Stomach (tissue), 9 donors: ENCODE results near the gene CNOT1. TPM values are rescaled to one million over a fixed set of nuclear protein-coding genes. Genes with fewer than 3 reads are reported as not detected.

ENCODE experiments used
- DNase-seq, 2 donors: peaks; one replicate each; pipeline versions ENCODE4 v3.0.0 to v3.0.0-alpha.2; 2013 to 2019
- H3K27ac ChIP-seq, 5 donors: fragments of 200-600 bp in 4 of 5; sonication (generic) in 4 of 5; one replicate each; pipeline ENCODE4 v1.5.1; 2013 to 2019; ENCODE audit warnings: mild to moderate bottlenecking in 1 of 5, moderate library complexity in 1 of 5
- H3K27me3 ChIP-seq, 3 donors: fragments of 200-600 bp; sonication (generic); one replicate each; pipeline ENCODE4 v1.5.1; 2017 to 2019; ENCODE audit warnings: mixed run types in 1 of 3
- H3K36me3 ChIP-seq, 4 donors: fragments of 200-600 bp; sonication (generic); 1 replicate in 3 of 4; 2 replicates in 1 of 4; pipeline ENCODE4 v1.5.1; 2016 to 2019
- H3K4me1 ChIP-seq, 4 donors: fragments of 200-600 bp; sonication (generic); one replicate each; pipeline ENCODE4 v1.5.1; 2016 to 2019
- H3K4me3 ChIP-seq, 4 donors: fragments of 200-600 bp; sonication (generic) in 3 of 4; one replicate each; pipeline ENCODE4 v1.5.1; 2016 to 2019; ENCODE audit warnings: mild to moderate bottlenecking in 1 of 4
- H3K9me3 ChIP-seq, 4 donors: fragments of 200-600 bp; sonication (generic); one replicate each; pipeline ENCODE4 v1.5.1; 2016 to 2019
- EP300 ChIP-seq: sonication (generic); formaldehyde crosslinking; IDR thresholded peaks from one replicate; pipeline ENCODE4 v1.6.1; 2017; ENCODE audit warnings: antibody characterized with exemption
- POLR2A ChIP-seq, 4 donors: fragments of 450-650 bp; IDR thresholded peaks; one replicate each; pipeline ENCODE4 v1.6.1; 2016; ENCODE audit warnings: antibody characterized with exemption in 4 of 4, control low read depth in 2 of 4, mild to moderate bottlenecking in 1 of 4, moderate library complexity in 1 of 4
- POLR2AphosphoS5 ChIP-seq, 3 donors: sonication (generic); formaldehyde crosslinking; IDR thresholded peaks; one replicate each; pipeline ENCODE4 v1.6.1; 2016; ENCODE audit warnings: antibody characterized with exemption in 3 of 3
- WGBS, 5 donors: extraction: QIAGEN DNeasy Blood & Tissue Kit in 3 of 5; methylation state at CpG; one replicate each; pipeline versions ENCODE4 v1.1.5 to v1.1.7; 2013 to 2018; 5-methylcytosine and 5-hydroxymethylcytosine counted together
- intact Hi-C: fragments of 100-400 bp; cut with DNase I; formaldehyde crosslinking; loops from one replicate; pipeline ENCODE4 v1.15.1; 2023; ENCODE audit warnings: low total_unique reads
- polyA plus RNA-seq, 3 donors: library from polyadenylated mRNA; stranded (reverse); fragments of 200-250 nt; gene quantifications; one replicate each; pipeline ENCODE4 v1.2.3, GENCODE V29; 2013
- total RNA-seq, 5 donors: library from RNA; depleted of rRNA; stranded (reverse); fragments of >200 nt; gene quantifications; one replicate each; pipeline versions ENCODE4 v1.1.0 to v1.2.3, GENCODE V29; 2014 to 2016
- TF ChIP-seq, protein P1 (sequence below), 7 experiments: fragments of 450-650 bp in 4 of 7; fragments of 200-600 bp in 3 of 7; sonication (generic) in 3 of 7; IDR thresholded peaks; one replicate each; pipeline ENCODE4 v1.5.1; 2016 to 2019; ENCODE audit warnings: antibody characterized with exemption in 7 of 7, control low read depth in 2 of 7, mild to moderate bottlenecking in 1 of 7
- donor health status: healthy with polysubstance abuse.
- donor health status: Bipolar disorder and iron deficiency.
- donor health status: healthy.

CNOT1 gene
- total and polyA plus RNA-seq, 8 donors, result 39.9 to 282 (median 136) TPM

DNA sequence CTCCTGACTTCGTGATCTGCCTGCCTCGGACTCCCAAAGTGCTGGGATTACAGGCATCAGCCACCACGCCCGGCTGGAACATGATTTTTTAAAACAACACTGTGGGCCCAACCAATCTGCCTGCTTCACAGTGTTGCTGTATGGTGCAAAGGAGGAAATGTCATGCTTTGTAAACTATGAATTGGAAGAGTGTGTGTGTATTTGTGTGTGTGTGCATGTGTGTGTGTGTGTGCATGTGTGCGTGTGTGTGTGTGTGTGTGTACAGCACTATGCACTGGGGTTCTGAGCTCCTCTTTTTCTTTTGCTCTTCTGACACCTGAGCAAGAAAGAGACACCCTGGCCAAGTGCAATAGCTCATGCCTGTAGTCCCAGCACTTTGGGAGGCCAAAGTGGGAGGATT is 14.5 kb upstream of the CNOT1 start:
- WGBS, 5 donors, result 67 to 87% (median 78%) methylated on average over 5 of the region's 5 CpGs
- H3K9me3 ChIP-seq, result no peaks in the 10 kb centered on the region
- H3K36me3 ChIP-seq, result no peaks in the 10 kb centered on the region
- no peak for DNase-seq
- intact Hi-C loops, result loop anchor here (10.0 kb wide), 1 partner anchor 139 kb away; the partner anchor contains the start of gene NDRG4
- no peaks in the 10 kb centered on the region for H3K4me1 ChIP-seq
- TF ChIP-seq POLR2AphosphoS5 (IDR thresholded peaks at IDR 0.05) (no peak), POLR2A (IDR thresholded peaks at IDR 0.05) (no peak), EP300 (no peak)
- TF ChIP-seq, protein P1, sequence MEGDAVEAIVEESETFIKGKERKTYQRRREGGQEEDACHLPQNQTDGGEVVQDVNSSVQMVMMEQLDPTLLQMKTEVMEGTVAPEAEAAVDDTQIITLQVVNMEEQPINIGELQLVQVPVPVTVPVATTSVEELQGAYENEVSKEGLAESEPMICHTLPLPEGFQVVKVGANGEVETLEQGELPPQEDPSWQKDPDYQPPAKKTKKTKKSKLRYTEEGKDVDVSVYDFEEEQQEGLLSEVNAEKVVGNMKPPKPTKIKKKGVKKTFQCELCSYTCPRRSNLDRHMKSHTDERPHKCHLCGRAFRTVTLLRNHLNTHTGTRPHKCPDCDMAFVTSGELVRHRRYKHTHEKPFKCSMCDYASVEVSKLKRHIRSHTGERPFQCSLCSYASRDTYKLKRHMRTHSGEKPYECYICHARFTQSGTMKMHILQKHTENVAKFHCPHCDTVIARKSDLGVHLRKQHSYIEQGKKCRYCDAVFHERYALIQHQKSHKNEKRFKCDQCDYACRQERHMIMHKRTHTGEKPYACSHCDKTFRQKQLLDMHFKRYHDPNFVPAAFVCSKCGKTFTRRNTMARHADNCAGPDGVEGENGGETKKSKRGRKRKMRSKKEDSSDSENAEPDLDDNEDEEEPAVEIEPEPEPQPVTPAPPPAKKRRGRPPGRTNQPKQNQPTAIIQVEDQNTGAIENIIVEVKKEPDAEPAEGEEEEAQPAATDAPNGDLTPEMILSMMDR (IDR thresholded peaks at IDR 0.05), result no peak
- H3K27me3 ChIP-seq, result no peaks in the 10 kb centered on the region
- H3K27ac ChIP-seq, result no peak overlapping the region
- no peak overlapping the region for H3K4me3 ChIP-seq

DNA sequence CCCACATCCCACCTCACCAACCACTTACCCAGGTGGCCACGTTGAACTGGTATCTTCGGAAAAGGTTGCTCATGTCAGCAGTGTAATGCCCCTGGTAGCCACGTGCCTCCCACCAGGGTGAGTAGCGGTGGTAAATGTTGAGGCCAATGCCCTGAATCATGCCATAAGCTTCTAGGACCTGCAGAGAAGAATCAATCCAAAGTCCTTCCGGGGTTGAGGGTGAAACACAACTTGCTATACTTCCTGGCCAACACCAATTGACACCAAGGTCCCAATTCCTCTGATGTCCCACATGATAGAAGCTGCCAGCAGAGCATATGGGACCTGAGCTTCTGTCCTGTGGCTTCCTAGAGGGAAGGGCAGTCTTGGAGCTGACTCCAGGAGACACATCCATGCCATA is 11.3 kb upstream of the CNOT1 start:
- DNase-seq, result no peak
- no peaks in the 10 kb centered on the region for H3K9me3 ChIP-seq
- intact Hi-C loops, result loop anchor here (10.0 kb wide), 1 partner anchor 136 kb away; the partner anchor contains the start of gene NDRG4
- TF ChIP-seq, protein P1 (IDR thresholded peaks at IDR 0.05), result no peak
- no peak for TF ChIP-seq POLR2AphosphoS5 (IDR thresholded peaks at IDR 0.05)
- TF ChIP-seq EP300, result no peak
- no peak for TF ChIP-seq POLR2A (IDR thresholded peaks at IDR 0.05)
- H3K4me3 ChIP-seq, result no peak overlapping the region
- no peaks in the 10 kb centered on the region for H3K27me3 ChIP-seq
- no peak overlapping the region for H3K27ac ChIP-seq
- H3K4me1 ChIP-seq, result peaks cover 0 to 4% (median 0%) of the 10 kb centered on the region in 4 donors
- 84 to 94% (median 89%) methylated on average over 5 of the region's 5 CpGs; no CpG with 5 or more reads in 1 of the 5 donors for WGBS, 5 donors
- H3K36me3 ChIP-seq, result no peaks in the 10 kb centered on the region

DNA sequence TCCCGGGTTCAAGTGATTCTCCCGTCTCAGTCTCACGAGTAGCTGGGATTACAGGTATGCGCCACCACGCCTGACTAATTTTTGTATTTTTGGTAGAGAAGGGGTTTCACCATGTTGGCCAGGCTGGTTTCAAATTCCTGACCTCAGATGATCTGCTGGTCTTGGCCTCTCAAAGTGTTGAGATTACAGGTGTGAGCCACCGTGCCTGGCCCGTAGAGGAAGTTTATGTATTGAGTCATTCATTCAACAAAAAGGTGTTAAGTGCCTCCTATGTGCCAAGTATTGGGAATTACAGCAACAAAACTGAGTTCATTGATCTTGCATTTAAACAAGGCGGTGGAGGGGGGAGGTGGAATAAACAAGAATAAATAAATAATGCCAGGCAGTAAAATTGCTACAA is 10.2 kb upstream of the CNOT1 start:
- DNase-seq, result no peak
- Histone ChIP-seq H3K4me1 (peaks cover 0 to 4% (median 0%) of the 10 kb centered on the region in 4 donors), H3K9me3 (no peaks in the 10 kb centered on the region), H3K36me3 (no peaks in the 10 kb centered on the region), H3K27me3 (no peaks in the 10 kb centered on the region), H3K27ac (no peak overlapping the region), H3K4me3 (no peak overlapping the region)
- WGBS, 5 donors, result 73 to 94% (median 79%) methylated on average over 5 to 8 of the region's 8 CpGs
- intact Hi-C loops, result loop anchor here (10.0 kb wide), 1 partner anchor 135 kb away; the partner anchor contains the start of gene NDRG4
- TF ChIP-seq POLR2AphosphoS5 (IDR thresholded peaks at IDR 0.05) (no peak), POLR2A (IDR thresholded peaks at IDR 0.05) (no peak), EP300 (no peak)
- TF ChIP-seq, protein P1 (IDR thresholded peaks at IDR 0.05), result no peak

DNA sequence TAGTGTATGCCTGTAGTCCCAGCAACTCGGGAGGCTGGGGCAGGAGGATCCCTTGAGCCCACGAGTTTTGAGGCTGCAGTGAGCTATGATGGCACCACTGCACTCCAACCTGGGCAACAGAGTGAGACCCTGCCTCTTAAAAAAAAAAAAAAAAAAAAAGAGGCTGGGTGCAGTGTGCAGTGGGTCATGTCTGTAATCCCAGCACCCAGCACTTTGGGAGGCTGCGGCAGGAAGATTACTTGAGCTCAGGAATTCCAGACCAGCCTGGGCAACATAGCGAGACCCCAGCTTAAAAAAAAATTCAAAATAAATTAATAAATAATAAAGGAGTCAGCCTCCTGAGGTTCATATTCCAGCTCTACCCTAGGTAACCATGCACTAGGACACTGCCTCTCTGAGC is 9.6 kb upstream of the CNOT1 start:
- 70 to 89% (median 80%) methylated on average over 3 to 4 of the region's 4 CpGs for WGBS, 5 donors

More for the DNA sequence above, 9.6 kb upstream of the CNOT1 start:
- peaks cover 0 to 4% (median 0%) of the 10 kb centered on the region in 4 donors for H3K4me1 ChIP-seq
- H3K9me3 ChIP-seq, result no peaks in the 10 kb centered on the region
- H3K27ac ChIP-seq, result no peak overlapping the region
- TF ChIP-seq POLR2AphosphoS5 (IDR thresholded peaks at IDR 0.05), result no peak
- TF ChIP-seq, protein P1 (IDR thresholded peaks at IDR 0.05), result no peak
- TF ChIP-seq EP300, result no peak
- no peak for TF ChIP-seq POLR2A (IDR thresholded peaks at IDR 0.05)
- no peaks in the 10 kb centered on the region for H3K27me3 ChIP-seq
- intact Hi-C loops, result no loop called here
- no peak overlapping the region for H3K4me3 ChIP-seq
- DNase-seq, result no peak
- no peaks in the 10 kb centered on the region for H3K36me3 ChIP-seq
